OCI-LY3 (cell line): ENCODE results near the gene NCAPD3.

Experiments used
- H2AFZ ChIP-seq: fragments of 200-600, 300-600 bp; shearing (Covaris generic); 2 replicates; pipeline ENCODE4 v1.6.0; 2014; ENCODE audit warnings: antibody characterized with exemption, low read depth, low read length
- H3K27ac ChIP-seq: fragments of 200-600, 300-600 bp; sonication (generic); 2 replicates; pipeline ENCODE4 v1.5.1; 2014; ENCODE audit warnings: mild to moderate bottlenecking, low read length, moderate library complexity, mixed read lengths
- H3K27me3 ChIP-seq: fragments of 200-600, 300-600 bp; sonication (generic); 2 replicates; pipeline ENCODE4 v1.6.1; 2014; ENCODE audit warnings: low read depth, low read length, mixed read lengths
- H3K36me3 ChIP-seq: fragments of 200-600, 300-600 bp; sonication (generic); replicated peaks from 2 replicates; pipeline ENCODE3; 2014; ENCODE audit warnings: low read depth, low read length, mixed read lengths
- H3K4me1 ChIP-seq: fragments of 300-600, 200-600 bp; sonication (generic); 2 replicates; pipeline ENCODE4 v1.6.1; 2014; ENCODE audit warnings: low read length, mixed read lengths
- H3K4me2 ChIP-seq: fragments of 200-600, 300-600 bp; sonication (generic); 2 replicates; pipeline ENCODE4 v1.6.1; 2014; ENCODE audit warnings: low read length, mixed read lengths
- H3K4me3 ChIP-seq: fragments of 300-600, 200-600 bp; sonication (generic); 2 replicates; pipeline ENCODE4 v1.5.1; 2014; ENCODE audit warnings: antibody characterized with exemption, mild to moderate bottlenecking, low read length, moderate library complexity
- H3K79me2 ChIP-seq: fragments of 300-600, 200-600 bp; shearing (Covaris generic); 2 replicates; pipeline ENCODE4 v1.6.1; 2014; ENCODE audit warnings: mild to moderate bottlenecking, low read length, mixed read lengths
- H3K9ac ChIP-seq: fragments of 300-600, 200-600 bp; shearing (Covaris generic); 2 replicates; pipeline ENCODE4 v1.6.0; 2014; ENCODE audit warnings: mild to moderate bottlenecking, low read length, moderate library complexity
- H3K9me3 ChIP-seq: fragments of 200-600, 300-600 bp; shearing (Covaris generic); 2 replicates; pipeline ENCODE4 v1.6.1; 2014; ENCODE audit warnings: low read length, mixed read lengths; ENCODE audit not compliant: insufficient read depth
- H4K20me1 ChIP-seq: fragments of 200-600, 300-600 bp; sonication (generic); 2 replicates; pipeline ENCODE4 v1.6.1; 2016; ENCODE audit warnings: low read length, mixed read lengths; ENCODE audit not compliant: insufficient read depth
- CTCF ChIP-seq: fragments of 200-600, 300-600 bp; sonication (generic); IDR thresholded peaks from 2 replicates; pipeline ENCODE4 v1.5.1; 2014; ENCODE audit warnings: antibody characterized with exemption, low read length, low read depth
- EZH2phosphoT487 ChIP-seq: fragments of 200-600 bp; shearing (Covaris generic); IDR thresholded peaks from 2 replicates; pipeline ENCODE4 v1.6.1; 2018; ENCODE audit warnings: antibody characterized with exemption, mixed run types, low read depth

NCAPD3 gene

GRCh38 chr11:134230339-134230738 is 6.6 kb upstream of the NCAPD3 start:
- no peak for TF ChIP-seq EZH2phosphoT487
- TF ChIP-seq CTCF = no peak
- H3K4me2 ChIP-seq = no peak overlapping the region
- H3K4me3 ChIP-seq = no peak overlapping the region
- no peaks in the 10 kb centered on the region for H3K9me3 ChIP-seq
- H3K27ac ChIP-seq = no peak overlapping the region
- H4K20me1 ChIP-seq = peaks cover 82% of the 10 kb centered on the region
- no peak overlapping the region for H2AFZ ChIP-seq
- peaks cover 39% of the 10 kb centered on the region for H3K79me2 ChIP-seq
- H3K27me3 ChIP-seq = peaks cover 20% of the 10 kb centered on the region
- peaks cover 24% of the 10 kb centered on the region for H3K4me1 ChIP-seq
- H3K9ac ChIP-seq = no peak overlapping the region
- H3K36me3 ChIP-seq = peaks cover 21% of the 10 kb centered on the region

DNA sequence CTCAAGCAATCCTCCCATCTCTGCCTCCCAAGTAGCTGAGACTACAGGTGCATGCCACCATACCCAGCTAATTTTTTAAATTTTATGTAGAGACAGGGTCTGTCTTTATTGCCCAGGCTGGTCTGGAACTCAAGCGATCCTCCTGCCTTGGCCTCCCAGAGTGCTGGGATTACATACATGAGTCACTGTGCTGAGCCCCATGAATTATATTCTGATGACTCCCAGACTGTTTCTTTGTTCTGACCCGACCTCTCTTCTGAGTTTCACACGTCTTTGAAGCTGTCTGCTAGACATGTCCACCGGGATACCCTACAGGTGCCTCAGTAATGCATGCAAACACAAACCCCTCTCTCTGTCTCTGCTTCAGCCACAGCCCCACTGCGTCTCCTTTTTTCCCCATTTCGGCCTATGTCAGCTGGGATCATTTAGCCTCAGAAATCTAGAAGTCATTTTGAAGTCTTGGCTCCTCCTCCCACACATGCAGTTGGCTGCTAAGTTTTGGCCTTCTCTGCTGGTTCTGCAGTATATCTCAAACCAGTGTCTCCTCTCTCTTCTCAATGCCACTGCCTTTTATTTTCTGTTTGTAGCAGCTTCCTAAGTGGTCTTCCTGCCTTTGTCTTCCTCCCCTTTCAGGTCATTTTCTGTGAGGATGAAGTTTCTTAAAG is 5.5 kb upstream of the NCAPD3 start:
- Histone ChIP-seq H3K27ac (no peak overlapping the region), H2AFZ (no peak overlapping the region), H3K9me3 (no peaks in the 10 kb centered on the region), H3K79me2 (peaks cover 44% of the 10 kb centered on the region), H4K20me1 (peaks cover 81% of the 10 kb centered on the region), H3K36me3 (peaks cover 21% of the 10 kb centered on the region), H3K4me3 (no peak overlapping the region), H3K4me1 (peaks cover 24% of the 10 kb centered on the region), H3K9ac (no peak overlapping the region), H3K27me3 (peaks cover 20% of the 10 kb centered on the region), H3K4me2 (no peak overlapping the region)
- TF ChIP-seq EZH2phosphoT487 (no peak), CTCF (no peak)

DNA sequence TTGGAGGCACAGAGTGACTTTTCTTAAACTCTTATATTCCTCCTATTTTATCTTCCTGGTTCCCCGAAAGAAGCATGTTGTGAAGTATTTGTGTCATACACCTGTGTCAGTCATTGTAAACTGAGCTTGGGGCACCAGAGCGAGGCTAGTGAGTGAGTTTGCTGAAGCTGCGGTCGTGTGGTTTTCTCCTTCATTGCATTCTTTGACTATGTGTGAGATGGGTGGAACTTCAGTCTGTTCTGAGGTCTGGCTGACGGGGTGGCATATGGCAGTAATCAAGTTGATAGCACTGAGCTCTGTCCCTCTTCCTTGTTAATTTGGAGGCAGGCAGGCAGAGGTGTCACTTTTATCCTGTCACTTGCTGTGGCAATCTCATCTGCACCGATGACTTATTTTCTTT is 4.9 kb upstream of the NCAPD3 start:
- Histone ChIP-seq H3K4me3 (no peak overlapping the region), H4K20me1 (peaks cover 77% of the 10 kb centered on the region), H3K27me3 (peaks cover 20% of the 10 kb centered on the region), H3K9me3 (no peaks in the 10 kb centered on the region), H2AFZ (no peak overlapping the region), H3K36me3 (peaks cover 21% of the 10 kb centered on the region), H3K4me2 (peak overlapping the region; percentile 5; the same call in 1 of the 2 replicates), H3K4me1 (peaks cover 24% of the 10 kb centered on the region), H3K79me2 (peaks cover 46% of the 10 kb centered on the region), H3K27ac (no peak overlapping the region), H3K9ac (no peak overlapping the region)
- no peak for TF ChIP-seq EZH2phosphoT487
- no peak for TF ChIP-seq CTCF

GRCh38 chr11:134226806-134227325 is 3.1 kb upstream of the NCAPD3 start:
- Histone ChIP-seq H3K9ac (no peak overlapping the region), H3K4me1 (peaks cover 32% of the 10 kb centered on the region), H3K36me3 (peaks cover 26% of the 10 kb centered on the region), H3K79me2 (peaks cover 58% of the 10 kb centered on the region), H2AFZ (no peak overlapping the region), H3K9me3 (no peaks in the 10 kb centered on the region), H3K27ac (no peak overlapping the region), H4K20me1 (peaks cover 74% of the 10 kb centered on the region), H3K27me3 (peaks cover 20% of the 10 kb centered on the region), H3K4me3 (no peak overlapping the region), H3K4me2 (no peak overlapping the region)
- TF ChIP-seq CTCF (no peak), EZH2phosphoT487 (no peak)
